BE2C (cell line): ENCODE data around the gene RPH3AL.
"Not testable (repeated sequence)": the region's sequence is repeated elsewhere in the genome, so short reads cannot be mapped to it uniquely, and the experiment has no call there.

Source experiments
- DNase-seq: peaks from one replicate; pipeline ENCODE4 v3.0.0-alpha.2; 2020
- H3K27me3 ChIP-seq: fragments of 250-450 bp; sonication (Bioruptor Pico); 2 replicates; pipeline ENCODE4 v1.5.1; 2020; ENCODE audit warnings: mild to moderate bottlenecking
- H3K36me3 ChIP-seq: fragments of 250-450 bp; sonication (Bioruptor Pico); 2 replicates; pipeline ENCODE4 v1.5.1; 2020; ENCODE audit warnings: mild to moderate bottlenecking
- H3K4me1 ChIP-seq: fragments of 250-450 bp; sonication (Bioruptor Pico); 2 replicates; pipeline ENCODE4 v1.5.1; 2020
- H3K4me3 ChIP-seq: 2 replicates; pipeline ENCODE4 v1.5.1; 2011; ENCODE audit warnings: low read depth, low read length
- H3K9me3 ChIP-seq: fragments of 250-450 bp; sonication (Bioruptor Pico); 2 replicates; pipeline ENCODE4 v1.5.1; 2020
- CTCF ChIP-seq: IDR thresholded peaks from 2 replicates; pipeline ENCODE4 v1.5.1; 2012; ENCODE audit warnings: mild to moderate bottlenecking, low read depth, low read length

RPH3AL gene

GRCh38 chr17:236641-237405, 115.8 kb downstream of the RPH3AL start:
- H3K9me3 ChIP-seq: no peaks in the 10 kb centered on the region
- H3K36me3 ChIP-seq: no peaks in the 10 kb centered on the region
- TF ChIP-seq CTCF: no peak
- no peaks in the 10 kb centered on the region for H3K27me3 ChIP-seq
- no peak overlapping the region for H3K4me3 ChIP-seq
- H3K4me1 ChIP-seq: no peaks in the 10 kb centered on the region
- no peak for DNase-seq

- no peak for TF ChIP-seq CTCF
- Histone ChIP-seq H3K27me3 (no peaks in the 10 kb centered on the region), H3K36me3 (no peaks in the 10 kb centered on the region), H3K4me3 (no peak overlapping the region), H3K9me3 (no peaks in the 10 kb centered on the region), H3K4me1 (no peaks in the 10 kb centered on the region)
- DNase-seq: no peak
Measured at GRCh38 chr17:235831-236640, 116.6 kb downstream of the RPH3AL start.

- DNase-seq, H3K4me1 ChIP-seq, H3K4me3 ChIP-seq, H3K36me3 ChIP-seq, H3K27me3 ChIP-seq, H3K9me3 ChIP-seq: not testable (repeated sequence)
Measured at GRCh38 chr17:234994-235830, 117.4 kb downstream of the RPH3AL start.

- H3K27me3 ChIP-seq, H3K9me3 ChIP-seq, H3K4me1 ChIP-seq, H3K36me3 ChIP-seq, DNase-seq, H3K4me3 ChIP-seq: not testable (repeated sequence)
Measured at GRCh38 chr17:234163-234993, 118.2 kb downstream of the RPH3AL start.

GRCh38 chr17:233473-233941, 119.1 kb downstream of the RPH3AL start:
- no peak for TF ChIP-seq CTCF
- Histone ChIP-seq H3K36me3 (no peaks in the 10 kb centered on the region), H3K27me3 (no peaks in the 10 kb centered on the region), H3K9me3 (no peaks in the 10 kb centered on the region), H3K4me1 (no peaks in the 10 kb centered on the region), H3K4me3 (no peak overlapping the region)
- no peak for DNase-seq

GRCh38 chr17:231966-232807, 120.4 kb downstream of the RPH3AL start:
- no peaks in the 10 kb centered on the region for H3K9me3 ChIP-seq
- no peaks in the 10 kb centered on the region for H3K27me3 ChIP-seq
- DNase-seq: no peak
- no peaks in the 10 kb centered on the region for H3K36me3 ChIP-seq
- H3K4me1 ChIP-seq: no peaks in the 10 kb centered on the region
- H3K4me3 ChIP-seq: no peak overlapping the region
- no peak for TF ChIP-seq CTCF
